T follicular helper cell (primary cell): Measurements from ENCODE around the gene BEND6.
A peak's percentile ranks its signal among the peaks of the same experiment; 100 is the strongest.

Experiments
- DNase-seq: peaks from one replicate; pipeline ENCODE4 v3.0.0-alpha.2; 2020; ENCODE audit warnings: low read depth
- total RNA-seq, 2 experiments: gene quantifications; one replicate each; lab custom pipeline; 2026; lab: John Stamatoyannopoulos, UW

BEND6 gene
- total RNA-seq: 0.06 to 0.09 reads per million in 2 experiments

DNA sequence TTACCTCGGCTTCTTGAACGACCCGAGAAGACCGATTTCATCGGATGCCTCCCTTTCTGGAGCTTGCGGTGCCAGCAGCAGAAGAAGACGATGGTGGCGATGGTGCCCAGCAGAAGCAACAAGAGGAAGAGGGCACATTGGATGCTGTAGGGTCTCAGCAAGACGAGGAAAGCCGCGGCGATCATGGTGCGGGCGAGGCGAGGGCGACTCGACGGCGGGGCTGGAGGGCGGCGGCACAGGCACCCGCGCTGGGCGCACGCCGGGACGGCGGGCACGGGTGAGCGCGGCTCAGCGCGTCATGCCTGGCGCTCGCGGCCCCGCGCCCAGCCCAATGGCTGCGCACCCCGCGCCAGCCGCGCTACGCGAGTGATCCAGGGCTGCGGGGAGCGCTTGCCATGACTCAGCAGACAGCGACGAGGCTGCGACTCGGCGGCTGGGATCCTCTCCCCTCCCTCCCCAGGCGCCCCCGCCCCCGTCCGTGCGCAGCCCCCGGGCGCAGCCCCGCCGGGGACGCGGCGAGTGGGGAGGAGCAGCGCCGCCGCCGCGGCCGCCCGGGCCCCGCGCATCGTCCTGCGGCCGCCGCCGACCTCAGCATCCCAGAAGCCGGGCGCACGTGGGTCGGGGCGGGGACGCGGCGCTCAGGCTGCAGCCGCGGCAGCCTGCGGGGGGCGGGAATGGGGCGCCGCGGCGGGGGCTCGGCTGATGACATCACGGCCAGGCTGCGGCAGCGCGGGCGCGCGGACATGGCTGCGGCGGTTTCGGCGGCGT is at the start of gene BEND6:
TSS of gene BEND6 (plus strand) at position 705 of the 768 bp plus-strand sequence. CDS start 26,704 bp downstream, outside the sequence.
- DNase-seq: peak; percentile 3

- DNase-seq: no peak
Observed at GRCh38 chr6:56905378-56905777, 49.5 kb upstream of the BEND6 start.

- no peak for DNase-seq
Observed at GRCh38 chr6:56906752-56907151, 48.2 kb upstream of the BEND6 start.

DNA sequence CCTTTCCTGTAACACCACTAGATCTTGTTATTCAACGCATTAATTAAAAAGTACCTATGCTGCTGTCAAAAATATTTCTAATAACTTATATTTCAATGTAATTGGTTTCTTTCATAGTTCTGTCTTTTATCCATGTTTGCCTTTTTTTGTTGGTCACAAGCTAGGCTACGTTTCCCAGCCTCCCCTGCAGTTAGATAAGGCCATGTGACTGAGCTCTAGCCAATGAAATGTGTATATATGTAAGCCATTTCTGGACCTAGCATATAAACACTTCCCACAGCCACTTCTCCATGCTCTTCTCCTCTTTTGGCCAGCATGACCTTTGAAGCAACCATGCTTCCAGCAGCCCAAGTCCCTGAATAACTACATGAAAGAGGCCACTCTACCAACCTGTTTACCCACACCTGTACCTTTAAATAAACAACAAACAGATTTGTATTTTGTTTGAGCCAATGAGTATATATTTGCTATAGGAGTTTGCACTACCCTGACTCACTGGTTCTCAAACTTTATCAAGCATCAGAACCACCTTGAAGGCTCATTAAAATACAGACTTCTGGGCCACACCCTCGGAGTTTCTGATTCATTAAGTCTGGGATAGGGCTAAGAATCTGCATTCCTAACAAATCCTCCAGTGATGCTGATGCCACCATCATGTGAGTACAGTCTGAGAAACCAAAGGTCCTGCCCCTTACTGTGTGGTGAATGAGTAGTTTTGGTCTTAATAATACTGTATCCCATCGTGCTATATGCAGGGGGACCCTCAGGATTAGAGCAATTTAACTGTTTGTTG is 45.6 kb upstream of the BEND6 start:
- DNase-seq: no peak

DNA sequence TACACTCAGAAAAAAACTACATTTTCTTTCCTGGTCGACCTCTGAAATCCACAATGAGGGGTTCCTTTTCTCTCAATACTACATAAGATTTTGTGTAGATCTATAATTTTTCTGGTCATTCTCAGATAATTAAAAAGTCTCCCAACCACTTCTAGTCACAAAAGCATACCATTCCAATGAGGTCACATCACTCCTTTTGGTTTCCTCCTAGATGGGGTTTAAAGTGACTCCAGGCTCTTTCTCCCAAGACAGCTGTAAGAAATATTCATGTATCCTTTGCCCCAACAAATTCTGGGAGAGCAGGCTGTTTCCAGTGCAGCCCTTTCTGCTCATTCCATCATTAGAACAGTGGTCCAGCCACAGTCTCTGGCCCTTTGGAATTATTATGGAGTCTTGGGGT is 43.1 kb upstream of the BEND6 start:
- DNase-seq: no peak

DNA sequence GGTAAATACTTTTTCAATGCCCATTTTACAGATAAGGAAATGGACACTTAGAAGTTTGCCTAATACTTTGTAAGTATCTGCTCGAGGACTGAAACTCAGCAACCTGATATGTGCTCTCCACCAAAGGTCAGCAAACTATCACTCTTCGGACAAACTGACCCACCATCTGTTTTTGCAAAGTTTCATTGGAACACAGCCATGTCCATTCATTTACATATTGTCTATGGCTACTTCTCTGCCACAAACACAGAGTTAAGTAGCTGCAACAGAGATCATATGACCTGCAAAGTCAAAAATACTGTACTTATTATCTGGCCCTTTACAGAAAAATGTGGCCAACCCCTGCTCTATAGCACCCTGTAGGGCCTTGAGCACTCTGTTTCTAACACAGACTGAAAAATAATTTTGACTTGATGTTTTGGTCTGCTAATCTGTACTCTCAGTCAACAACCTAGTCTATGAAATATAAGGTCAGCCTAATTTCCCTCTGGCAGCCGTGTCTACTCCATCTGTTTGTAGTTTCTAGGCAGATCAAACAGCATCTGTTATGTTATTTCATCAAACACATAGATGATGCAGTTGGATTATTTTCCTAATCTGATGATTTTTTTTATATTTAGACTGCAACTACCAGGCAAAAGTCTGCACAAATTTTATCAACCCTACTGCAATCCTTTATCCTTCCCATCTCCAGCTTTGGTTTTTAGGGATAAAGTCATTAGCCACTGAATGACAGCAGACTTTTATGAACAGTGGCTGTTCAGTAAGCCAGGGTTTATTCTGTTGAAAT is 41.4 kb upstream of the BEND6 start:
- no peak for DNase-seq

- no peak for DNase-seq
Observed at GRCh38 chr6:56914798-56915658, 39.9 kb upstream of the BEND6 start.

DNA sequence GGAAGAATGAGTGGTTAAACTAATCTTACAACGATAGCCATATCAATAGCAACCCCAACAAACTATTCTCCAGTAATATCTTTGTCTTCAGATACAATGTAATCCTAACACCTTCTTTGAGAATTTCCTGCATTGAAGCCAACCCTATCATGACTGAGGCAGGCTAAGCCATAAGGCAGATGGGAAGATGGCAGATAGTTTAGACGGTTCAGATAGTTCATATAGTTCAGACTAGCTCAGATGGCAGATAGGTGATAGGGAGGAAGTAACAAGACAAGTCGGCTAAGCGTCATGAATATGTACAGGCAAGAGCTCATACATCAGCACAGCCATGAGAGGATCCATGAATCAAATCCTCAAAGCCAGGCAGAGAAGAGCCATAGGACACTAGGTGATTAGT is 39.1 kb upstream of the BEND6 start:
- no peak for DNase-seq

- no peak for DNase-seq
Observed at GRCh38 chr6:56916849-56917551, 37.9 kb upstream of the BEND6 start.

GRCh38 chr6:56922645-56923044 is 32.3 kb upstream of the BEND6 start:
- DNase-seq: no peak

GRCh38 chr6:56923565-56923964 is 31.3 kb upstream of the BEND6 start:
- DNase-seq: no peak

GRCh38 chr6:56927538-56928453 is 27.1 kb upstream of the BEND6 start:
- DNase-seq: no peak

GRCh38 chr6:56930846-56931245 is 24.1 kb upstream of the BEND6 start:
- no peak for DNase-seq

GRCh38 chr6:56932910-56933477 is 21.9 kb upstream of the BEND6 start:
- no peak for DNase-seq

DNA sequence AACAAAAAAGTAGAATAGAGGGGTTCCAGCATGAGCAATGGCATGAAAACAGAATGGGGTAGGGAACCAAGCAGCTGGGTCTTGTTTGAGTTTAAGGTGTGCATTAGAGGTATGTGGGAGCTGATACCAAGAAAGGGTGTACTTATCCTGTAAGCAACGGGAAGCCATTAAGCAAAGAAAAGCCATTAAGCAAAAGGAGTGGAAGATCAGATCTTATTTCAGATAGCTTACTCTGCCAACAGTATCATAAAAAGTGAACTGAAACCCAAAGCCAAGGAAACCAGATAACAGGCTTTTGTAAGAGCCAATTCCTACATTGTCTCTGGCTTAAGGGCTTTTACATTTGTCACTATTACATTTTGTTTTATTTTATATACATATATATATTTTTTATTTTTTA is 21.3 kb upstream of the BEND6 start:
- DNase-seq: no peak

GRCh38 chr6:56934876-56935275 is 20.0 kb upstream of the BEND6 start:
- no peak for DNase-seq

DNA sequence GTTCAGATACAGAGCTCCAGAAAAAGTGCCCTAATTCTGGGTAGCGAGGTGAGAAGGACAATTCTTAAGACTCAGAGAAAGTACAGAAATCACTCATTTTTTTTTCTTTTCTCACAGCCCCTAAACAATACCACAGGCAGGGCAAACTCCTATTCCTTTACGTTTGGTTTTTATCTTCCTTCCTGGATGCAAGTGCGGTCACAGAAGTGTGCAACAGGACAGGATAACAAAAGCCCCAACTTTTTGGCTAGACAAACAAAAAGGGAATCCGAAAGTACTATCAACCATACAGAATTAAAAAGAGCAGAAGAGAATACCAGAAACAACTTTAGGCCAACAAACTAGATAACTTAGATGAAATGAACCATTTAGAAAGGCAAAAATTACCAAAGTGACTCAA is 18.4 kb upstream of the BEND6 start:
- no peak for DNase-seq

DNA sequence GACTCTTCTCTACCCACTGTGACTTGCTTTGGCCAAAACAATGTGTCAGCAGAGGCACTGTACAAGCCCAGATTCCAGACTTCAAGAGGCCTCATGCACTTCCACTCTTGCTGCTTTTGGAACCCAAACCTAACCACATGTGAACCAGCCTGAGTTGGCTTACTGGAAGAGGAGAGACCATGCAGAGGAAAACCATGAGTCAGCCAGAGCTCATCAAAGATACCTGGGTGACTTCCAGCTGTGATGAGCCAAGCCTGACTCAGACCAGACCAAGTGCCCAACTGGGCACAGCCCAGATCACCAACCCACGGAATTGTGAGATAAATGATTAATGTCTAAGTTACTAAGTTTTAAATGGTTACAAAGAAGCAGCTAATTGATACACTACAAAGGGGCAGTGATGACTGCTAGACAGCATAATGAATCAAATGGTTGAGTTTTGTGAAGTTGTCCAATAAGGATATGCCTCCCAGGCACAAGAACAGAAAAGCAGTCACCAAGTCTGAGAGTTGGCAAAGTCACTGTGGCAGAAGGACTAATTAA is 16.2 kb upstream of the BEND6 start:
- DNase-seq: no peak

DNA sequence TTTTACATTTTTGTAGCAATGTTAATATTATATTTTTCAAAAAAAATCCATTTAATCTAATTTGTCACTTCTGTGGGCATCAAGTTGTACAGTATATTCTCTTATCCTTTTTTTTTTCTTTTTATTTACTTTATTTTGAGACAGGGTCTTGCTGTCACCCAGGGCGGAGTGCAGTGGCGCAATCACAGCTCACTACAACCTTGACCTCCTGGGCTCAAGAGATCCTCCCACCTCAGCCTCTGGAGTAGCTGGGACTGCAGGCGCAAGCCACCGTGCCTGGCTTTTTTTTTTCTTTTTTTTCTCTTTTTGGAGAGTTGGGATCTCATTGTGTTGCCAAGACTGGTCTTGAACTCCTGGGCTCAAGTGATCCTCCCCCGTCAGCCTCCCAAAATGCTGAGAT is 14.4 kb upstream of the BEND6 start:
- no peak for DNase-seq
